K562 (cell line): ENCODE measurements around the gene SAT2. TPM values are rescaled to one million over a fixed set of nuclear protein-coding genes. Genes with fewer than 3 reads are reported as not detected.

Experiments
- TEAD1 ChIP-seq, 2 experiments: fragments of 450-650 bp in 1 of 2; sonication (generic) in 1 of 2; formaldehyde crosslinking; IDR thresholded peaks; 2 replicates each; pipeline versions ENCODE4 v1.4.0 to v1.8.0; 2020 to 2022; ENCODE audit warnings: mild to moderate bottlenecking in 2 of 2, missing genetic modification reagents in 1 of 2
- ZNF695 ChIP-seq: fragments of 450-650 bp; formaldehyde crosslinking; IDR thresholded peaks from 2 replicates; pipeline ENCODE4 v1.4.0; 2020; ENCODE audit warnings: mild to moderate bottlenecking, moderate library complexity
- polyA plus RNA-seq, 8 experiments: library from polyadenylated mRNA; depleted of rRNA in 4 of 8; stranded (reverse) in 5 of 8; unstranded in 3 of 8; fragments of >200 nt; fragmentation: Nextera tagmentation in 2 of 8; fragmentation: Illumina TruSeq in 1 of 8; extraction: Ambion mirVana in 2 of 8; extraction: Trizol in 1 of 8; gene quantifications; 2 replicates each; pipeline versions ENCODE4 v1.2.1 to v1.2.3, GENCODE V29; 2011 to 2014; ENCODE audit warnings: inconsistent platforms in 1 of 8, missing spikeins in 1 of 8
- total RNA-seq, 7 experiments: library from RNA; depleted of rRNA in 6 of 7; stranded (reverse); fragments of >200 nt in 6 of 7; fragmentation: Illumina TruSeq in 2 of 7; extraction: Trizol in 2 of 7; gene quantifications; 2 replicates each; pipeline versions ENCODE4 v1.2.1 to v1.2.3, GENCODE V29; 2011 to 2021; ENCODE audit warnings: low replicate concordance in 1 of 7
- TF ChIP-seq, protein P1 (sequence below), 2 experiments: IDR thresholded peaks; 2 replicates each; pipeline ENCODE4 v1.6.1; 2011; ENCODE audit warnings: borderline replicate concordance in 1 of 2, control low read depth in 1 of 2, low read depth in 1 of 2, low read length in 1 of 2, mild to moderate bottlenecking in 1 of 2, mixed read lengths in 1 of 2, moderate library complexity in 1 of 2; ENCODE audit not compliant: insufficient read depth in 1 of 2, insufficient read length in 1 of 2, poor library complexity in 1 of 2, severe bottlenecking in 1 of 2; ENCODE audit errors: extremely low read depth in 1 of 2
- TF ChIP-seq, protein P2 (sequence below): sonication (generic); formaldehyde crosslinking; IDR thresholded peaks from 2 replicates; pipeline ENCODE4 v1.8.1; 2023; ENCODE audit warnings: mild to moderate bottlenecking, missing genetic modification reagents

Gene SAT2
- total and polyA plus RNA-seq, 9 of the 15 experiments (the other 6 are each of a cell fraction or from before 2014, with no cell fraction given) = 2.0 to 8.0 (median 5.3) TPM

DNA sequence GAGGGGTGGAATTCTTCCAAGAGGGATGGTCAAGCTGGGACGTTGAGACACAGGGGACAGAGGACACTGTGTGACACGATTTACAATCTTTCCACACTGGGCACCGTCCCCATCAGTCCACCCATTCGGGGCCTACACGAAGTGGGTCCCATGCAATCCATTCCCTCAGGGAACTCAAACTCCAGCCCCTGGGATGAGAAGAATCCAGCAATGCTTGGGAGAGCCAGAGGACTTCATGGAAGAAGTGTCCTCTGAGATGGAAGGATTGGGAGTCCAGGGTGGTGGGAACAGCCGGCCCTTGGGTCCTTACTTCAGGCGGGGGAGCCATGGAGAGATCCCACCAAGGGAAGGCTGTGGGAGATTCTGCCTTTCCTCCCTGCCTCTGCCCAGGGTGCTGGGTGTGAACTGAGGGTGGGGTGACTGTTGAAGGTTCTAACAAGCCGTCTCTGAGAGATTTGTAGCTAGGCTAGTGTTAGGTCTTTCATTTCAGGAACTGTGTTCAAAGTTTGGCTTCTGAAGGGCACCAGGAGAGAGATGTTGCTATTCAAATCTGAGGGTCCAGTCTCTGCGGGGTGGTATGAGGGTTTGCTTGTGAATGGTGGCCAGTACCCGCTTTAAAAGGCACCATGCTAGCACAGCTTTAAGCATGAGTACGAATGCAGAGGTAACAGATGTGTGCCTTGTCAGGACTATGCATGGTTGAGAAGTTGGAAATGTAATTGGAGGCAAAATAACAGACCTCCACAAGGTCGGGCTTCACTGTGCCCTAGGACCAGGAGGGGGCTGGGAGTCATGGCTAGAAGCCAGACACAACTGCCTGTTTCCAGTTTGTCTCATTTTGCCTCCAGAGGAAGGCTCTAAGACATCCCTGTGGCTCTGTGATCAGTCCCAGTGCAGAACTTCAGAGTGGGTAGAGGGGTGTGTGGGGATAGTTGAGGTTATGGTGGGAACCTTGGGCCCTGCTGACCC lies 25.1 kb upstream of the SAT2 start (continued):
- TF ChIP-seq TEAD1 (CRISPR knock-in tag; IDR thresholded peaks at IDR 0.05) (no peak), ZNF695 (CRISPR knock-in tag) (no peak)
- TF ChIP-seq, protein P1, sequence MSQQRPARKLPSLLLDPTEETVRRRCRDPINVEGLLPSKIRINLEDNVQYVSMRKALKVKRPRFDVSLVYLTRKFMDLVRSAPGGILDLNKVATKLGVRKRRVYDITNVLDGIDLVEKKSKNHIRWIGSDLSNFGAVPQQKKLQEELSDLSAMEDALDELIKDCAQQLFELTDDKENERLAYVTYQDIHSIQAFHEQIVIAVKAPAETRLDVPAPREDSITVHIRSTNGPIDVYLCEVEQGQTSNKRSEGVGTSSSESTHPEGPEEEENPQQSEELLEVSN (IDR thresholded peaks at IDR 0.05; ENCODE audit: borderline replicate concordance in 1 of 2, extremely low read depth in 1 of 2, insufficient read depth in 1 of 2, insufficient read length in 1 of 2, low read depth in 1 of 2, low read length in 1 of 2, poor library complexity in 1 of 2, severe bottlenecking in 1 of 2) = peak in 1 of 2 experiments; percentile 32
- TF ChIP-seq, protein P2, sequence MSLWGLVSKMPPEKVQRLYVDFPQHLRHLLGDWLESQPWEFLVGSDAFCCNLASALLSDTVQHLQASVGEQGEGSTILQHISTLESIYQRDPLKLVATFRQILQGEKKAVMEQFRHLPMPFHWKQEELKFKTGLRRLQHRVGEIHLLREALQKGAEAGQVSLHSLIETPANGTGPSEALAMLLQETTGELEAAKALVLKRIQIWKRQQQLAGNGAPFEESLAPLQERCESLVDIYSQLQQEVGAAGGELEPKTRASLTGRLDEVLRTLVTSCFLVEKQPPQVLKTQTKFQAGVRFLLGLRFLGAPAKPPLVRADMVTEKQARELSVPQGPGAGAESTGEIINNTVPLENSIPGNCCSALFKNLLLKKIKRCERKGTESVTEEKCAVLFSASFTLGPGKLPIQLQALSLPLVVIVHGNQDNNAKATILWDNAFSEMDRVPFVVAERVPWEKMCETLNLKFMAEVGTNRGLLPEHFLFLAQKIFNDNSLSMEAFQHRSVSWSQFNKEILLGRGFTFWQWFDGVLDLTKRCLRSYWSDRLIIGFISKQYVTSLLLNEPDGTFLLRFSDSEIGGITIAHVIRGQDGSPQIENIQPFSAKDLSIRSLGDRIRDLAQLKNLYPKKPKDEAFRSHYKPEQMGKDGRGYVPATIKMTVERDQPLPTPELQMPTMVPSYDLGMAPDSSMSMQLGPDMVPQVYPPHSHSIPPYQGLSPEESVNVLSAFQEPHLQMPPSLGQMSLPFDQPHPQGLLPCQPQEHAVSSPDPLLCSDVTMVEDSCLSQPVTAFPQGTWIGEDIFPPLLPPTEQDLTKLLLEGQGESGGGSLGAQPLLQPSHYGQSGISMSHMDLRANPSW (CRISPR knock-in tag) = no peak
